Smooth muscle cell (in vitro differentiated cells): ENCODE measurements around the gene SNAP29. TPM values are rescaled to one million over a fixed set of nuclear protein-coding genes. Genes with fewer than 3 reads are reported as not detected.

ENCODE experiments used
- polyA plus RNA-seq: library from polyadenylated mRNA; unstranded; fragments of >200 nt; fragmentation: Nextera tagmentation; extraction: Ambion mirVana; gene quantifications from 2 replicates; pipeline ENCODE4 v1.2.1, GENCODE V29; 2016
- total RNA-seq: library from RNA; depleted of rRNA; stranded (reverse); fragments of >200 nt; gene quantifications from 2 replicates; pipeline ENCODE4 v1.2.3, GENCODE V29; 2014

The SNAP29 gene
- total and polyA plus RNA-seq, 2 experiments from 2014 or later: 9.4 to 28.8 TPM

Other genes with a start within 250 kb of the SNAP29 start
- gene SERPIND1, start 84.9 kb upstream of the SNAP29 start, total RNA-seq: not detected in 2 replicates
- gene SERPIND1, start 84.9 kb upstream of the SNAP29 start, polyA plus RNA-seq: 0.10 TPM in 1 of 2 replicates, not detected in the other
- gene PI4KA, start 196 bp upstream of the SNAP29 start, total RNA-seq: 19.2 and 33.2 TPM in 2 replicates
- gene PI4KA, start 196 bp upstream of the SNAP29 start, polyA plus RNA-seq: 23.5 and 47.8 TPM in 2 replicates
- 40.9 TPM in 2 replicates for gene CRKL, start 58.4 kb downstream of the SNAP29 start, total RNA-seq
- gene CRKL, start 58.4 kb downstream of the SNAP29 start, polyA plus RNA-seq: 25.1 and 26.6 TPM in 2 replicates
- gene AIFM3, start 108.2 kb downstream of the SNAP29 start, total RNA-seq: 0.85 and 0.94 TPM in 2 replicates
- 0.13 TPM in 1 of 2 replicates, not detected in the other for gene AIFM3, start 108.2 kb downstream of the SNAP29 start, polyA plus RNA-seq
- 28.1 and 34.2 TPM in 2 replicates for gene LZTR1, start 123.3 kb downstream of the SNAP29 start, total RNA-seq
- 43.9 and 49.7 TPM in 2 replicates for gene LZTR1, start 123.3 kb downstream of the SNAP29 start, polyA plus RNA-seq
- gene THAP7, start 143.1 kb downstream of the SNAP29 start, total RNA-seq: 16.6 and 28.0 TPM in 2 replicates
- gene THAP7, start 143.1 kb downstream of the SNAP29 start, polyA plus RNA-seq: 26.8 and 38.6 TPM in 2 replicates
- 0.13 and 0.45 TPM in 2 replicates for gene P2RX6, start 156.2 kb downstream of the SNAP29 start, total RNA-seq
- 0.89 and 1.2 TPM in 2 replicates for gene P2RX6, start 156.2 kb downstream of the SNAP29 start, polyA plus RNA-seq
- gene SLC7A4, start 173.6 kb downstream of the SNAP29 start, total RNA-seq: 0.09 and 1.5 TPM in 2 replicates
- gene SLC7A4, start 173.6 kb downstream of the SNAP29 start, polyA plus RNA-seq: 0.30 and 1.7 TPM in 2 replicates
- not detected in 2 replicates for gene LRRC74B, start 186.9 kb downstream of the SNAP29 start, total RNA-seq
- 0.48 TPM in 1 of 2 replicates, not detected in the other for gene LRRC74B, start 186.9 kb downstream of the SNAP29 start, polyA plus RNA-seq